Ovary (tissue), 9 donors: ENCODE data around the gene ADGRD1. TPM values are rescaled to one million over a fixed set of nuclear protein-coding genes. Genes with fewer than 3 reads are reported as not detected.

Experiments used
- DNase-seq, 5 donors: peaks; one replicate each; pipeline ENCODE4 v3.0.0-alpha.2; 2019 to 2020
- H3K27ac ChIP-seq, 2 donors: fragments of 200-600 bp; one replicate each; pipeline versions ENCODE4 v1.5.1 to v1.8.0; 2019 to 2022
- H3K27me3 ChIP-seq: fragments of 200-600 bp; one replicate; pipeline ENCODE4 v1.8.0; 2022
- H3K36me3 ChIP-seq: fragments of 200-600 bp; sonication (generic); one replicate; pipeline ENCODE4 v1.5.1; 2019
- H3K4me1 ChIP-seq: one replicate; pipeline ENCODE4 v1.8.1; 2013; ENCODE audit warnings: mild to moderate bottlenecking, moderate library complexity; ENCODE audit not compliant: insufficient read depth
- H3K4me3 ChIP-seq: fragments of 200-600 bp; sonication (generic); one replicate; pipeline ENCODE4 v1.5.1; 2017
- H3K9me3 ChIP-seq, 2 donors: fragments of 200-600 bp in 1 of 2; sonication (generic) in 1 of 2; one replicate each; pipeline versions ENCODE4 v1.5.1 to v1.8.1; 2013 to 2019; ENCODE audit warnings: mild to moderate bottlenecking in 1 of 2, moderate library complexity in 1 of 2
- EP300 ChIP-seq: sonication (generic); formaldehyde crosslinking; IDR thresholded peaks from one replicate; pipeline ENCODE4 v1.6.1; 2017; ENCODE audit warnings: antibody characterized with exemption
- POLR2A ChIP-seq: fragments of 450-650 bp; IDR thresholded peaks from one replicate; pipeline ENCODE4 v1.6.1; 2017; ENCODE audit warnings: antibody characterized with exemption, mild to moderate bottlenecking, moderate library complexity
- WGBS, 3 donors: extraction: QIAGEN DNeasy Blood & Tissue Kit in 1 of 3; methylation state at CpG; one replicate each; pipeline versions ENCODE4 v1.1.5 to v1.1.7; 2013 to 2017; 5-methylcytosine and 5-hydroxymethylcytosine counted together
- intact Hi-C, 4 donors: fragments of 100-400 bp; cut with DNase I; formaldehyde crosslinking; loops; one replicate each; pipeline versions ENCODE4 v1.11.0 to v1.15.1; 2022 to 2023
- polyA plus RNA-seq, 2 donors: library from polyadenylated mRNA; stranded (reverse); fragments of 200-250 nt in 1 of 2; fragments of 350-450 nt in 1 of 2; fragmentation: Illumina TruSeq in 1 of 2; extraction: RNeasy Lipid Tissue Mini Kit (QIAGEN cat#74804) in 1 of 2; gene quantifications; one replicate each; pipeline ENCODE4 v1.2.3, GENCODE V29; 2013 to 2014
- total RNA-seq, 7 donors: library from RNA; depleted of rRNA in 2 of 7; stranded (reverse); fragments of >200 nt in 2 of 7; fragmentation: NEBNext Ultra II Directional in 3 of 7; extraction: Animal tissue kit (Norgen Biotek cat#: 25700) in 3 of 7; gene quantifications; one replicate each; pipeline versions ENCODE4 v1.1.0 to v1.2.4, GENCODE V29; 2016 to 2023
- TF ChIP-seq, protein P1 (sequence below), 3 donors: fragments of 450-650 bp in 2 of 3; fragments of 200-600 bp in 1 of 3; IDR thresholded peaks; one replicate each; pipeline versions ENCODE4 v1.5.1 to v1.8.0; 2016 to 2022; ENCODE audit warnings: antibody characterized with exemption in 3 of 3, mild to moderate bottlenecking in 1 of 3
- donor health status: DM: no; HTN: no; CAD: no; lungs with moderate emphysema.
- donor health status: DM: no; HTN: no; CAD: no.
- donor health status: Bipolar disorder and iron deficiency.
- donor health status: DM: yes; HTN: yes; CAD: no.
- donor health status: DM: no; HTN: no; CAD: no.
- donor health status: DM: yes; HTN: yes; CAD: no.

ADGRD1 gene
- total and polyA plus RNA-seq, 9 donors = 7.6 to 75.3 (median 25.9) TPM

DNA sequence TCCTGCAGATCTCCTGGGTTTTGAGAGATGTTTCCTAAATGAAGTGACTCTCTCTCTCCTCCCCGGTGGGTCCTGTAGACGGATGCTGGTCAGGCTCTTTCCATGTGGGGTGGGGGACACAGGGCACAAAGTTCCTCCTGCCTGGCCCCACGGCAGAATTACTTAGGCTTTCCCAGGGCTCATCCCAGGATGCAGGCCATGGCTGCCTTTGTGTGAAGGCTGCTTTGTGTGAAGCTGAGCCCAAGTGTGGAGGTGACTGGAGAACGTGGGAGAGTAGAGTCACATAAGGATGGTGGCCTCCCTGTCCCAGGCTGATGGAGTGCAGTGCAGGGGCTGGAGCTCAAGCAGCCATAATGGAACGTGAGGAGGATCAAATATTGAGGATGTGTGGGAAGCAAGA, 200.2 kb downstream of the ADGRD1 start:
- WGBS, 3 donors = 75 to 86% (median 84%) methylated on average over 5 of the region's 5 CpGs
- H3K36me3 ChIP-seq = no peaks in the 10 kb centered on the region
- no peak for TF ChIP-seq POLR2A
- no peak for TF ChIP-seq EP300
- TF ChIP-seq, protein P1, sequence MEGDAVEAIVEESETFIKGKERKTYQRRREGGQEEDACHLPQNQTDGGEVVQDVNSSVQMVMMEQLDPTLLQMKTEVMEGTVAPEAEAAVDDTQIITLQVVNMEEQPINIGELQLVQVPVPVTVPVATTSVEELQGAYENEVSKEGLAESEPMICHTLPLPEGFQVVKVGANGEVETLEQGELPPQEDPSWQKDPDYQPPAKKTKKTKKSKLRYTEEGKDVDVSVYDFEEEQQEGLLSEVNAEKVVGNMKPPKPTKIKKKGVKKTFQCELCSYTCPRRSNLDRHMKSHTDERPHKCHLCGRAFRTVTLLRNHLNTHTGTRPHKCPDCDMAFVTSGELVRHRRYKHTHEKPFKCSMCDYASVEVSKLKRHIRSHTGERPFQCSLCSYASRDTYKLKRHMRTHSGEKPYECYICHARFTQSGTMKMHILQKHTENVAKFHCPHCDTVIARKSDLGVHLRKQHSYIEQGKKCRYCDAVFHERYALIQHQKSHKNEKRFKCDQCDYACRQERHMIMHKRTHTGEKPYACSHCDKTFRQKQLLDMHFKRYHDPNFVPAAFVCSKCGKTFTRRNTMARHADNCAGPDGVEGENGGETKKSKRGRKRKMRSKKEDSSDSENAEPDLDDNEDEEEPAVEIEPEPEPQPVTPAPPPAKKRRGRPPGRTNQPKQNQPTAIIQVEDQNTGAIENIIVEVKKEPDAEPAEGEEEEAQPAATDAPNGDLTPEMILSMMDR (IDR thresholded peaks at IDR 0.05) = no peak
- no peaks in the 10 kb centered on the region for H3K4me1 ChIP-seq
- H3K27ac ChIP-seq = no peak overlapping the region
- no peaks in the 10 kb centered on the region for H3K9me3 ChIP-seq
- H3K4me3 ChIP-seq = no peak overlapping the region
- intact Hi-C loops = no loop called here
- DNase-seq = peak in 1 of 5 donors; percentile 5
- no peaks in the 10 kb centered on the region for H3K27me3 ChIP-seq

DNA sequence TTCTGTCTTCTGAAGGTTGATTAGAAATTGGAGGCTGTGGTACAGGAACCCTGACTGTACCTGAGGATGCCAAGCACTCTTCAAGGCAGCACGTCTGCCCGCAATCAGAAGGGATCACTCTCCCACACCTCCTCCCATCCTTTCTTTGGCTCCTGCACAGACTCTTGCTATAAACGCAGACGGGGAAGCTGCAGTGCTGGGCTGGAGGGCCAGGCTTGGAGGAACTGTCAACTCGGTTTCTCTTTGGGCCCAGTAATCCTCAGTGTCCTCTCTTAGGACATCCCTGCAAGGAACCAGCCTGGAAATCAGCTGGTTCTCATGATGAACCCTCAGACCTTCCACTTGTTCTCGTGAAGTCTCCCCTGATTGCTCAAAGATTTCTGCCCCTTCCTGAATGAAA, 201.4 kb downstream of the ADGRD1 start:
- intact Hi-C loops = no loop called here
- Histone ChIP-seq H3K36me3 (no peaks in the 10 kb centered on the region), H3K27me3 (no peaks in the 10 kb centered on the region), H3K27ac (no peak overlapping the region), H3K4me1 (no peaks in the 10 kb centered on the region), H3K9me3 (no peaks in the 10 kb centered on the region), H3K4me3 (no peak overlapping the region)
- DNase-seq = peak in 1 of 5 donors; percentile 2
- TF ChIP-seq, protein P1 (IDR thresholded peaks at IDR 0.05) = no peak
- no peak for TF ChIP-seq EP300
- no peak for TF ChIP-seq POLR2A
- 51 to 84% (median 74%) methylated on average over 6 of the region's 6 CpGs for WGBS, 3 donors

DNA sequence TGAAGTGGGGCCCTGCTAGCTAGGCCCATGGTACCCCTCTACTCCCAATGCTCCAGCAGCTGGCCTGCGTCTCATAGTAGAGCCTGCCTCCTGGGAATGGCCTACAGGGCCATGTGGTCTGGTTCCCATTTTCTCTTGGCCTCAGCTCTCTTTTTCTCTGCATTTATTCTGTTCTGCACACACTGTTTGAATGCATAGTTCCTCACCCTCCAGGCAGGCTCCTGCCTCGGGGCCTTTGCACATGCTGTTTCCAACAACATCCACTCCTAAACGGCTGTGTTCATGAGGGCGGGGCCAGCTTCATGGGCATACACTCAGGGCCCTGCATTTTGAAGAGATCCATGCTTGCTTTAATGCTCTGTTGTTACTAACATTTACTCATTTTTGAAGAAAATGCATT, 204.0 kb downstream of the ADGRD1 start:
- Histone ChIP-seq H3K9me3 (no peaks in the 10 kb centered on the region), H3K36me3 (no peaks in the 10 kb centered on the region), H3K4me3 (no peak overlapping the region), H3K27me3 (no peaks in the 10 kb centered on the region), H3K27ac (no peak overlapping the region), H3K4me1 (no peaks in the 10 kb centered on the region)
- intact Hi-C loops = no loop called here
- DNase-seq = peak in 1 of 5 donors; percentile 3
- WGBS, 3 donors = 88 to 90% (median 89%) methylated on average over 4 of the region's 4 CpGs
- TF ChIP-seq POLR2A = no peak
- TF ChIP-seq, protein P1 (IDR thresholded peaks at IDR 0.05) = no peak
- TF ChIP-seq EP300 = no peak

DNA sequence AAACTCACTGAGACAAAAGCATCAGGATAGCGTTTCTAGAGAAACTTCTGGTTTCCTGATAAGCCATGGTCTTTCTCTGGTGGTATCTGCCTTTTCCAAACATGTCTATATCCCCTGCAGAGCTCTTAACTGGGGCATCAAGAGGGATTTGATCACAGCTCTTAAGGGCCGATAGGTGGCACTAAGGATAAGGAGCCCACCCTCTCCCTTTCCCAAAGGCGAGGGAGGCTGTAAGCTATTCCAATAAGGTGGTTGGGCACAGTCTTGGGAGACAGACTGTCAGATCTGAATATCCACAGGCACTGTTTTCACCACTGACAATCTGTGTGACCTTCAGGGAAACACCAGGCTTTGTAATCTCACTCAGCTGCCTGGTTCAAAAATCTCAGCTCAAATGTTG, 206.0 kb downstream of the ADGRD1 start:
- 48 to 54% (median 50%) methylated on average over 3 of the region's 3 CpGs for WGBS, 3 donors
- intact Hi-C loops = no loop called here
- Histone ChIP-seq H3K4me1 (no peaks in the 10 kb centered on the region), H3K27me3 (no peaks in the 10 kb centered on the region), H3K4me3 (no peak overlapping the region), H3K36me3 (no peaks in the 10 kb centered on the region), H3K27ac (no peak overlapping the region), H3K9me3 (no peaks in the 10 kb centered on the region)
- DNase-seq = peak in 1 of 5 donors; percentile 3
- TF ChIP-seq, protein P1 (IDR thresholded peaks at IDR 0.05) = no peak
- no peak for TF ChIP-seq EP300
- TF ChIP-seq POLR2A = no peak

DNA sequence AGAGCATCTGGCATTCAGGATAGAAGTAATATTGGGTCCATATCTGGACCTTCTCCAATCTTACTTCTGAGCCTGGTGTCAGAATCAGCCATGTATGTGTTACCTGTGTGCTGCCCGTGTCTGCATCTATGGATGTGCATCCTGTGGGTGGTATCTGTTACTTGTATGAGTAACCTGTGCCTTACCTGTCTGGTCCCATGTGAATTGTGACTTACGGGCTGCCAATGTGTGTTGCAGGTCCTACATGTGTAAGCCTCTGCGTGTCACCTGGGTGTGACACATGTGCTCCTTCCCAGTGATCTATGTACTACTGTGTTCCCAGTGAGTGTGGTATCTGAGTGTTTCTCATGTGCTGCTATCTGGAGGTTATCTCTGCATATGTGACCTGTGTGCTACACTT, 208.4 kb downstream of the ADGRD1 start:
- Histone ChIP-seq H3K9me3 (no peaks in the 10 kb centered on the region), H3K36me3 (no peaks in the 10 kb centered on the region), H3K4me1 (peaks cover under 1% of the 10 kb centered on the region), H3K27me3 (no peaks in the 10 kb centered on the region), H3K4me3 (no peak overlapping the region), H3K27ac (no peak overlapping the region)
- 91 to 95% (median 92%) methylated on average over 3 of the region's 3 CpGs for WGBS, 3 donors
- intact Hi-C loops = no loop called here
- no peak for TF ChIP-seq EP300
- TF ChIP-seq, protein P1 (IDR thresholded peaks at IDR 0.05) = no peak
- TF ChIP-seq POLR2A = no peak
- DNase-seq = no peak
